GM19468 (cell line): ENCODE results near the gene RNU6-9.

ENCODE experiments used
- ATAC-seq: cut with Tn5 transposase; IDR thresholded peaks from one replicate; pipeline ENCODE4 v1.9.1; 2021; ENCODE audit warnings: mild to moderate bottlenecking, moderate library complexity, moderate number of reproducible peaks; ENCODE audit not compliant: unreplicated experiment; ENCODE audit errors: extremely low read depth

RNU6-9 gene

GRCh38 chr19:861141-861755 is 32.0 kb upstream of the RNU6-9 start:
- ATAC-seq: no peak

GRCh38 chr19:861756-862580 is 31.3 kb upstream of the RNU6-9 start:
- no peak for ATAC-seq

DNA sequence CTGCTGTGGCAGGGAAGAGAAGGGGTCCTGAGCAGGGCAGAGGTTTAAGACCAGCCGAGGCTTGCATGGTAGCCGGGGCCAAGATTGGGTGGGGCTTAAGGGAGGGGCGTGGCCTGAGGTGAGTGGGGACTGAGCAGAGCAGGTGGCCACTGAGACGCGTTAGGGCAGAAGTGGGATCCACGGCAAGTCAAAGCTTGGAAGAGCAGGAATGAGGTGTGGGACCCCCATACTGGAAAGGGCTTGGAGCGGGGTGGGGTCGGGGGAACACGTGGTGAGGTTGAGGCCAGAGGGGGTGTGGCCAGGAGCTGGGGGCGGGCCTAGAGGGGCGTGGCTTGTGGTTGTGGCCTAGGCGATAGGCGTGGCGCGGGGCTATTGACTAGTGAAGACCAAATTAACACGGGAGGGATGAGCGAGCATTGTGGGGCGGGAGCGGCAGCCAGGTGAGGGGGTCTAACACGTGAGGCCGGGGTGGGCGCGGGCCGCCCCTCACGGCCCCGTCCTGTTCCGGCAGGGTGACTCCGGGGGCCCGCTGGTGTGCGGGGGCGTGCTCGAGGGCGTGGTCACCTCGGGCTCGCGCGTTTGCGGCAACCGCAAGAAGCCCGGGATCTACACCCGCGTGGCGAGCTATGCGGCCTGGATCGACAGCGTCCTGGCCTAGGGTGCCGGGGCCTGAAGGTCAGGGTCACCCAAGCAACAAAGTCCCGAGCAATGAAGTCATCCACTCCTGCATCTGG is 30.5 kb upstream of the RNU6-9 start:
- no peak for ATAC-seq

DNA sequence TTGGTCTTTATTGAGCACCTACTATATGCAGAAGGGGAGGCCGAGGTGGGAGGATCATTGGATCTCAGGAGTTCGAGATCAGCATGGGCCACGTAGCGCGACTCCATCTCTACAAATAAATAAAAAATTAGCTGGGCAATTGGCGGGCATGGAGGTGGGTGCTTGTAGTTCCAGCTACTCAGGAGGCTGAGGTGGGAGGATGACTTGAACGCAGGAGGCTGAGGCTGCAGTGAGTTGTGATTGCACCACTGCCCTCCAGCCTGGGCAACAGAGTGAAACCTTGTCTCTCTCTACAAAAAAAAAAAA is 30.0 kb upstream of the RNU6-9 start:
- ATAC-seq: no peak

DNA sequence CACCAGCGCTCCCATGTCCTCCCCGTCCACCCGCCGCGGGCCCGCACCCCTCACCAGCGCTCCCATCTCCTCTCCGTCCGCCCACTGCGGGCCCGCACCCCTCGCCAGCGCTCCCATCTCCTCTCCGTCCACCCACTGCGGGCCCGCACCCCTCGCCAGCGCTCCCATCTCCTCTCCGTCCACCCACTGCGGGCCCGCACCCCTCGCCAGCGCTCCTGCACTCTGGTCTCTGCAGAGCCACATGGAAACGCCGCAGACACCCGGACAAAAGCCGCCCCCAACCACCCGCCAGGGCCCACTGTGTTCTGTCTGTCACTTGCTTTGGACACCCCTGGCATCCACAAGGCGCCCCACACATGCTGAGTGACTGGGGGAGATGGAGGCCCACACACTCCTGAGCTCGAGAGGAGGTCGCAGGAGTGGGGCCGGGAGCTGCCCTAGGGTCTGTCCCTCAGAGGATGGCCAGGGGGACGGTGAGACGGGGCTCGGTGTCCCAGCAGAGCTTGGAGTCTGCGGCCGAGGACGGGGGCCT is 26.4 kb upstream of the RNU6-9 start:
- ATAC-seq: no peak

DNA sequence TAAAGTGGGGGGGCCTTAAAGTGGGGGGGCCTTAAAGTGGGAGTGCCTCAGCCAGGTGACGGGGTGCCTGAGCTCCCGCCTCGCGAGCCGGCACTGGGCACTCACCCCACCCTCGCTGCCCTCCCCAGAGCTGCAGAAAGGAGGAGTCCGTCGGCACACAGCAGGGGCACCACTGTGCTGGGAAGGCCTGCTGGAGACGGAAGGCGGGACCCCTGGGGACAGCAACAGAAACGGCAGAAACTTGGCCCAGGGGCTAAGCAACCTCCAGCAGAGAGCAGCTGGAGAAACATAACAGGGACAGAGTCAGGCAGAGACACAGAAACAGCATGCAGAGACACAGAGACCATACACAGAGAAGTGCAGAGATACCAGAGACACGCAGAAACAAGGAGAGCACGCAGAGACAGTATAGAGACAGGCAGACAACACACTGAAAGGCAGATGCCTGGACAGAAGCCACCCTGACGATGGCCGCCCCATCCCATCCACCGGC is 25.9 kb upstream of the RNU6-9 start:
- no peak for ATAC-seq

GRCh38 chr19:867855-868457 is 25.3 kb upstream of the RNU6-9 start:
- ATAC-seq: no peak

GRCh38 chr19:868458-869244 is 24.6 kb upstream of the RNU6-9 start:
- ATAC-seq: no peak

DNA sequence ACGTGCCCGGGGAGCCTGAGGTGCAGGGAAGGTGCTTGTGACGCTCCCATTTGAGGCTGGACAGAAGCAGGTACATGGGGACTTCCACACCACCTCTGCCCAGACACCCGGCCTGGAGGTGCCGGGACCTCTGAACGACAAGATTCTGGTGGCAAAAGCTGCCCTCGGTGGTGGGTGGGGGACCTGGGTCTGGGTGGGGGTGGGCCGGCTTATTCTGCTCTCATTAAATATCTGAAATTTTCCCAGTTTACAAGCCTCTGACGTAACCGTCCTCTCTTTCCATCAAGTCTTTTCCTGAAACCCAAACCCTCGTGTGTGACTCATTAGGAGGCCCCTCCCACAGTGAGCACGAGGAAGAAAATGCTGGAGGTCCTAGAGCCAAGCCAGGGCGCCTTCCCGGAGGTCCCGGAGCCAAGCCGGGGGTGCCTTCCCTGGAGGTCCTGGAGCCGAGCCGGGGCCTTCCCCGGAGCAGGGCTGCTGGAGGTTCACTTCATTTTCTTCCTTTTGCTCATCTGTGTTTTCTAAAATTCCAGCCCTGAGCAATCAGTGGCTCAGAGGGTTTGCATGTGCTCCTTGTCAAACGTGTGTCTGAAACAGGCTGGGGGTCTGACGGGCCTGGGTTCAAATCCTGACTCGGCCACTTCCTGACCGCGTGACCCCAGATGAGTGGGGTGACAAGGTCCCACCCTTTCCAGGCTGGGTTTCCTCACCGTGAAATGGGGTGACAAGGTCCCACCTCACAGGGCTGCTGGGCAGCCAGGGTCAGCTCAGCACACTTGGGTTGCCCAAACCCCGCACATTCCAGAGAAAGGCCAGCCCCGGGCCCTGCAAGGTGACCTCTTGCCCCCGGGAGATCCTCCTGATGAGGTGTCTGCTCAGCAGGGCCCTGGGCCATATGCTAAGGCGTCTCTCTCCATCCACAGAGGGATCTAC is 23.8 kb upstream of the RNU6-9 start:
- no peak for ATAC-seq

DNA sequence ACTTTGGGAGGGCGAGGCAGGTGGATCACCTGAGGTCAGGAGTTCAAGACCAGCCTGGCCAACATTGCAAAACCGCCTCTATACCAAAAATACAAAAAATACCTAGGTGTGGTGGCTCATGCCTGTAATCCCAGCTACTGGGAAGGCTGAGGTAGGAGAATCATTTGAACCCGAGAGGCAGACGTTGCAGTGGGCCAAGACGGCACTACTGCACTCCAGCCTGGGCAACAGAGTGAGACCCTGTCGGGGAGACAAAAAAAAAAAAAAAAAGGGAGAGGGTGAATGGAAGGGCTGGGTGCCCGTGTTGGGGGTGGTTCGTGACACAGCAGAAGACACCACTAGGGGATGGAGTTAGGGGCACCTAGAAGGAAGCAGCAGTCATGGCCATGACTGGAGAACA is 23.0 kb upstream of the RNU6-9 start:
- no peak for ATAC-seq

DNA sequence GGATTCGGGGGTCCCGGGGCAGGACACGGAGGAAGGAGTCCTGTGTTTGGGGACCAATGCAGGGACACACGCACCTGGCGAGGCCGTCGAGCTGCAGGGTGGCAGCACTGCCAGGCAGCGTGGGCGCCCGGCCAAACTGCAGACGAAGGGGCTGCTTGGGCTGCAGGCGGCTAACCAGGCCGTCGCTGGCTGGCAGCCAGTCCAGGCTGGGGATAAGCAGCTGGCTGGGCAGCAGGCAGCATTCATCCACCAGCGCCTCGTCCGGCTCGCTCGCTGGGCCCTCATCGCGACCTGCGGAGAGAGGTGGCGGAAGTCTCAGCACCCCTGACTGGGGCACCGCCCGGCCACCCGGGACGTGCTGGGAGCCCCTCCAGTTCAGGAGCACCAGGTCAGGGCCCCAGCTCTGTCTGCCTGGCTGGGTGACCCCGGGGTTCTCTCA is 22.3 kb upstream of the RNU6-9 start:
- ATAC-seq: no peak

GRCh38 chr19:871446-872265 is 21.6 kb upstream of the RNU6-9 start:
- ATAC-seq: no peak

GRCh38 chr19:872266-872951 is 20.9 kb upstream of the RNU6-9 start:
- no peak for ATAC-seq

- ATAC-seq: no peak
These were observed 20.2 kb upstream of the RNU6-9 start for GRCh38 chr19:873084-873483.

DNA sequence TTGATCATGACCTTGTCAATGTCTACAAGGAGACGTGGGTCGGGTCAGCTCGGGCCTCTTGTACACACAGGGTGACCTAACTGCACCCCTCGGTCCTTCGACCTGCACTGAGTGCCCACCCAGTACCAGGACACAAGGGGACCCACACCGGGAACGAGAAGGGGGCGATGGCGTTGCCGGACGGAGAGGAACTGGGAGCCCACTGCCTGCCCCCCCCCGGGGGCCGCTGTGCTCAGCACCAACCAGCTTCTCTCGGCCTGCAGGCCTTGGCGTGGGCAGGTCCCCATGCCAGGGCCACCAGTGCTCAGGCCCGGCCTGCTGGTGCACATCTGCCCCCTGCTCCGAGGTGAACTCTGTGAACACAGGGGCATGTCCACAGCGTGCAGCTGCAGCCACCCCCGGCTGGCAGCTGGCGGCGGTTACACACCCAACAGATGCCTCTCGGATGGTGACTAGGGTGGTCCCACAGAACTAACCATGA is 19.7 kb upstream of the RNU6-9 start:
- ATAC-seq: no peak

- no peak for ATAC-seq
These were observed 17.9 kb upstream of the RNU6-9 start for GRCh38 chr19:875265-875879.

GRCh38 chr19:876089-876488 is 17.2 kb upstream of the RNU6-9 start:
- ATAC-seq: no peak
